Coronary artery (tissue), 2 donors: ENCODE data around the gene IFIT2.
"Not testable (repeated sequence)": the region's sequence is repeated elsewhere in the genome, so short reads cannot be mapped to it uniquely, and the experiment has no call there.

Experiments used
- DNase-seq: peaks from one replicate; pipeline ENCODE4 v3.0.0-alpha.2; 2017; ENCODE audit warnings: low spot score
- H3K27ac ChIP-seq, 2 donors: fragments of 200-600 bp; sonication (generic); one replicate each; pipeline ENCODE4 v1.5.1; 2016 to 2019
- H3K4me3 ChIP-seq: fragments of 200-600 bp; sonication (generic); 2 replicates; pipeline ENCODE4 v1.5.1; 2016; ENCODE audit warnings: mild to moderate bottlenecking, moderate library complexity
- TF ChIP-seq, protein P1 (sequence below): fragments of 200-600 bp; sonication (generic); IDR thresholded peaks from one replicate; pipeline ENCODE4 v1.5.1; 2019; ENCODE audit warnings: antibody characterized with exemption

The IFIT2 gene

DNA sequence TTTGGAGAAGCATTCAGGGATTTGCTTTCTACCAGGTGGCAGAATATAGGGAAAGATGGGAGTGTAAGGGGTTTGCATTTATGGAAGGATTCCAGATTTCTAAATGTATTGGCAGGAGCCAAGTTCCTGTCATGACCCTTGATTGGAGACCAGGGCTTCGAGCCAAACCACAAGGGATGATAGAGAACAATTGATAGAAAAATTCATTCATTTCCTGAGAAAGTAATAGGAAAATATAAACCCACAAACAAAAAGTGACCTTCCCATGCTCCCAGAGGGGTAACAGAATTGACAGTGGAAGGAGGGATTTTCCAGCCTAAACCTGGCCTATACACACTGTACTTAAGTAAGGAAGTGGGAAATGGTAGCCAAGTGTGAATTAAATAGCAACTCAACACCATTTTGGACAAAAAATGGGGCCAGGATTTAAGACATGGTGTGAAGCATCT, 22.4 kb upstream of the IFIT2 start:
- TF ChIP-seq, protein P1, sequence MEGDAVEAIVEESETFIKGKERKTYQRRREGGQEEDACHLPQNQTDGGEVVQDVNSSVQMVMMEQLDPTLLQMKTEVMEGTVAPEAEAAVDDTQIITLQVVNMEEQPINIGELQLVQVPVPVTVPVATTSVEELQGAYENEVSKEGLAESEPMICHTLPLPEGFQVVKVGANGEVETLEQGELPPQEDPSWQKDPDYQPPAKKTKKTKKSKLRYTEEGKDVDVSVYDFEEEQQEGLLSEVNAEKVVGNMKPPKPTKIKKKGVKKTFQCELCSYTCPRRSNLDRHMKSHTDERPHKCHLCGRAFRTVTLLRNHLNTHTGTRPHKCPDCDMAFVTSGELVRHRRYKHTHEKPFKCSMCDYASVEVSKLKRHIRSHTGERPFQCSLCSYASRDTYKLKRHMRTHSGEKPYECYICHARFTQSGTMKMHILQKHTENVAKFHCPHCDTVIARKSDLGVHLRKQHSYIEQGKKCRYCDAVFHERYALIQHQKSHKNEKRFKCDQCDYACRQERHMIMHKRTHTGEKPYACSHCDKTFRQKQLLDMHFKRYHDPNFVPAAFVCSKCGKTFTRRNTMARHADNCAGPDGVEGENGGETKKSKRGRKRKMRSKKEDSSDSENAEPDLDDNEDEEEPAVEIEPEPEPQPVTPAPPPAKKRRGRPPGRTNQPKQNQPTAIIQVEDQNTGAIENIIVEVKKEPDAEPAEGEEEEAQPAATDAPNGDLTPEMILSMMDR: no peak
- no peak for DNase-seq
- Histone ChIP-seq H3K27ac (peak overlapping the region; percentile 67 to 91), H3K4me3 (no peak overlapping the region)

DNA sequence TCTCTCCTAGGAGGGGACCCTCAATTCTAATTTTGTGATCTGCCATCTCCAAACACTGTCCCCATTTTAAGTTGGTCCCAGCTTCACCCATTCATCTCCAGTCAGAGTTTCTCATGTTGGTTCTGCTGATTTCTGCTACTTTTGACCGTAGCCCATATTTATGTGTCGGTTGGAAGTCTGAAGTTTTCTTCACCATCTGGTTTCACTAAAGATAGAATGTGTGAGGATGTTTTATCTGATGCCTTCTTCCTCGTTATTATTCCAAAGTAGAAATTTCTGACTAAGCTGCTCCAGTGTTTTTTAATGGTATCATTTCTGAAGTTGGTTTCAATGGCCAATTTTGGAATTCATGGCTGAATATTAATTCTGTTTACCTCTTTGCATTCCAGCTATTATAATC, 21.3 kb upstream of the IFIT2 start:
- no peak overlapping the region for H3K27ac ChIP-seq
- DNase-seq: no peak
- no peak overlapping the region for H3K4me3 ChIP-seq
- TF ChIP-seq, protein P1: no peak

DNA sequence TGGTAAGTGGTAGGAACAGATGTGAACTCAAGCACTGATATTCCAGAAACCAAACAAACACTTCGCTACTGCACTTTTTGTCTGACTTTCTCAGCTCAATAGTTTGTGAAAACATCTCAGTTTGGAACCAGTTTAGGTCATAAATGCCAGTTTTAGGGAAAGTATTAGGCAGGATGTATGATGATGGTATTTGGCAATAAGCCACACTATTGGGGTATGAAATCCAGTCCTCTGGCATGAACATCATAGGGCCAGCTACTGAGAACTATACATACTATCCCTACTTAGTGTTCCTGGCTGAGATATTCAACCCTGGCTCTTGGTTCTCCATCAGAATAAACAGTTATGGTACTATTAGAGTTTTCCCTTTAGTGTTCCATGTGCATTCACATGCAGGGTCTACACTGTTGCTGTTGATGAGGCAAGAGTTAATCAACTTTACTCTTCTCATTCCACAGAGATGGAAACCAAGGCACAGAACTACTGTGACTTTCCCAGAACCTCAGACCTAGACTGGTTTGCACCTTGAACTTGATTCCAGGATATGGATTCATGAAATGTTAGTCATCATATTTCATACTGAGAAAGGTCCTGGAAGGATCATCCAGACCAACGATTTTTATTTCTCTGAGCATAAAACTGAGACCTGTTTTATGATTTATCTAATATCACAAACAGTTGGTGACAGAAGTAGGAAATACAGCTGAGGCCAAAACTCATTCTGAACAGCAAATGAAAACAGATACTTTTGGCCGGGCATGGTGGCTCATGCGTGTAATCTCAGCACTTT, 20.0 kb upstream of the IFIT2 start:
- Histone ChIP-seq H3K27ac (peak overlapping the region in 1 of 2 donors; percentile 63), H3K4me3 (no peak overlapping the region)
- TF ChIP-seq, protein P1: no peak
- no peak for DNase-seq

DNA sequence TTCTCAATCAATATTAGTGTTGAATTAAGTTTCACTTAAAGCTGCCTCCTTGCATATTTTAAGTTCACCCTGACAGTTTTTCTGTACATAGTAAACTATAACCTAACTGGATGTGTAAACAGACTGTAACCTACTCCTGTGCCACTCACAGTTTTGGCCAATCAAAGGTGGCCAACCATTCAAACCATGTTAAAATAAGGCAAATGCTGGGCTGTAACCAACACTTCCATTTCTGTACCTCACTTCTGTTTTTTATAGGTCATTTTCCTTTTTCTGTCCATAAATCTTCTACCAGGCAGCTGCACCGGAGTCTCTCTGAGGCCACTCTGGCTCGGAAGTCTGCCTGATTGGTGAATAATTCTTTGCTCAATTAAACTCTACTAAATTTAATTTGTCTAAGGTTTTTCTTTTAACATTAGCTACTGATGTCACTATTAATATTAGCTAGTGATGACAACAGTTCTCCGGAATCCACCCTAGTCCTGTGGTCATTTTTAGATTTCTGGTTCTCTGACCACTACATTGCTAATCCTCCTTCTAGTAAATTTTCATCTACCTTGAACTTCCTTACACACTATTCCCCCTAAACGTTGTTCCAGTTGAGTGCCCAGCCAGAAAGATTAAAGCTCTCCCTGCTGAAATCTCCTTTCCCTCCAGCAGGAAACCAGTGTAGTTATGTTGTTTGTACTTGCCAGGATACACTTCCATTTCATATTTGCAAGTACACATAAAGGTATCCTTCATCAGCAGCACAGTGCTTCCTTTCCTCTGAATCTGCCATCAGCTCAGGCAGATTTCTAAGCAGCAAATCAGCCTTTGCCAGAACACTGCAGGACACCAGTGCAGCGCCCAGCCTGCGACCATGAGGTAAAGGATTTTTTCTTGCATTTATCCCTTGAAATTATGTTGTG, 18.6 kb upstream of the IFIT2 start:
- H3K4me3 ChIP-seq: peak overlapping the region; percentile 58
- H3K27ac ChIP-seq: peak overlapping the region; percentile 81 to 92
- DNase-seq: no peak
- TF ChIP-seq, protein P1: no peak

DNA sequence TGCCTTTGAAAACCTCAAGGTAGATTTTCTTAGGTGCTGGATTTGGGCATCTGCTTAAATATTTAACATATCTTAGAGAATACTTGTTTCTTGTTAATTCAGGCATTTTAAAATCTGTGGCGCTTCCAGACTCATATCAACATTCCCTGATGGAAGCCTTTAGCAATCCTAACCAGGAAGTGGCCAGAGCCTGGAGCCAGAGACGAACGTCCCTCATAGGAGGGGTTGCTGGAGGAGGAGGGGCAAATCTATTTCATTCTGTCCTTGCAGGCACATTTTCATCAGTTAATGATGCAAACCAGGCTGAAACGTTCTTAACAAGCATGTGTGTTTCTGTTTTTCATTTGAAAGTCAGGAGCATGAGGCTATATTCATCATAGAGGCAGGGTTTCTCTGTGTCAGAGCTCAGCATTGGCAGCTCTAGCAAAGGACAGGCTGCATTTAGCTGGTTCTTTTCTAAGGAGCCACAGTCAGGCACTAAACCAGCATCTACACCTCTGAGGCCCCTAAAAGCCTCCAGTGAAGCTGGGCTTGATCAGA, 17.8 kb upstream of the IFIT2 start:
- peak; percentile 85 for DNase-seq
- peak overlapping the region; percentile 81 to 92 for H3K27ac ChIP-seq
- TF ChIP-seq, protein P1: no peak
- H3K4me3 ChIP-seq: peak overlapping the region; percentile 58

DNA sequence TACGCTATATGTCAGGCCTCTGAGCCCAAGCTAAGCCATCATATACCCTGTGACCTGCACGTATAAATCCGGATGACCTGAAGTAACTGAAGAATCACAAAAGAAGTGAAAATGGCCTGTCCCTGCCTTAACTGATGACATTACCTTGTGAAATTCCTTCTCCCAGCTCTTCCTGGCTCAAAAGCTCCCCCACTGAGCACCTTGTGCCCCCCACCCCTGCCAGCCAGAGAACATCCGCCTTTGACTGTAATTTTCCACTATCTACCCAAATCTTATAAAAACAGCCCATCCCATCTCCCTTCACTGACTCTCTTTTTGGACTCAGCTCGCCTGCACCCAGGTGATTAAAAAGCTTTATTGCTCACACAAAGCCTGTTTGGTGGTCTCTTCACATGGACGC, 17.1 kb upstream of the IFIT2 start:
- DNase-seq, H3K4me3 ChIP-seq: not testable (repeated sequence)
- peak overlapping the region; percentile 81 to 92 for H3K27ac ChIP-seq

DNA sequence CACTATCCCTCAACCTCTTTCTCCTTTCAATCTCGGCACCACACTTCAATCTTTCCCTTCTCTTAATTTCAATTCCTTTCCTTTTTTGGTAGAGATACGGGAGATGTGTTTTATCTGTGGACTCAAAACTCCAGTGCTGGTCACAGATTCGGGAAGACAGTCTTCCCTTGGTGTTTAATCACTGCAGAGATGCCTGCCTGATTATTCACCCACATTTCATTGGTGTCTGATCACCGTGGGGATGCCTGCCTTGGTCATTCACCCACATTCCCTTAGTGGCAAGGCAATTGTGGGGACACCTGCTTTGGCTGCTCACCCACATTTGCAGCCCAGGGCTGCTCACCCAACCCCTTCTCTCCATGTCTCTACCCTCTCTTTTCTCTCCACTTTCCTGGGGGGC, 16.5 kb upstream of the IFIT2 start:
- peak overlapping the region; percentile 81 to 92 for H3K27ac ChIP-seq

More for the DNA sequence above, 16.5 kb upstream of the IFIT2 start:
- not testable (repeated sequence) for H3K4me3 ChIP-seq, DNase-seq
